Measurements from ENCODE around the gene PRR11. TPM values are rescaled to one million over a fixed set of nuclear protein-coding genes. Genes with fewer than 3 reads are reported as not detected.
"Not testable (repeated sequence)": the region's sequence is repeated elsewhere in the genome, so short reads cannot be mapped to it uniquely, and the experiment has no call there.

PRR11 gene
- total RNA-seq, 1 donor from 2014 or later = 9.6 TPM

GRCh38 chr17:59221159-59221847 is 65.8 kb downstream of the PRR11 start:
- peaks cover 1% of the 10 kb centered on the region for H3K4me1 Mint-ChIP-seq (ENCODE audit: low read depth, unreplicated experiment)
- DNase-seq = no peak
- peak overlapping the region; percentile 100 for H3K27ac Mint-ChIP-seq (ENCODE audit: unreplicated experiment)
- H3K9me3 Mint-ChIP-seq (ENCODE audit: unreplicated experiment) = peaks cover 10% of the 10 kb centered on the region
- peak overlapping the region; percentile 100 for H3K4me3 Mint-ChIP-seq (ENCODE audit: unreplicated experiment)
- H3K36me3 Mint-ChIP-seq (ENCODE audit: unreplicated experiment) = no peaks in the 10 kb centered on the region
- peaks cover 5% of the 10 kb centered on the region for H3K27me3 Mint-ChIP-seq (ENCODE audit: unreplicated experiment)
- no peak for TF ChIP-seq CTCF (IDR thresholded peaks at IDR 0.05; ENCODE audit: partially characterized antibody, unreplicated experiment)

GRCh38 chr17:59223813-59224212 is 68.3 kb downstream of the PRR11 start:
- H3K36me3 Mint-ChIP-seq (ENCODE audit: unreplicated experiment) = no peaks in the 10 kb centered on the region
- H3K4me3 Mint-ChIP-seq (ENCODE audit: unreplicated experiment) = no peak overlapping the region
- TF ChIP-seq CTCF (IDR thresholded peaks at IDR 0.05; ENCODE audit: partially characterized antibody, unreplicated experiment) = no peak
- peaks cover 1% of the 10 kb centered on the region for H3K4me1 Mint-ChIP-seq (ENCODE audit: low read depth, unreplicated experiment)
- DNase-seq = no peak
- H3K27ac Mint-ChIP-seq (ENCODE audit: unreplicated experiment) = no peak overlapping the region
- peaks cover 10% of the 10 kb centered on the region for H3K9me3 Mint-ChIP-seq (ENCODE audit: unreplicated experiment)
- peaks cover 5% of the 10 kb centered on the region for H3K27me3 Mint-ChIP-seq (ENCODE audit: unreplicated experiment)

GRCh38 chr17:59228588-59228987 is 73.0 kb downstream of the PRR11 start:
- not testable (repeated sequence) for H3K9me3 Mint-ChIP-seq (ENCODE audit: unreplicated experiment)

GRCh38 chr17:59230764-59231163 is 75.2 kb downstream of the PRR11 start:
- Mint-ChIP-seq H3K4me3 (ENCODE audit: unreplicated experiment) (no peak overlapping the region), H3K27ac (ENCODE audit: unreplicated experiment) (no peak overlapping the region), H3K4me1 (ENCODE audit: low read depth, unreplicated experiment) (no peaks in the 10 kb centered on the region), H3K36me3 (ENCODE audit: unreplicated experiment) (no peaks in the 10 kb centered on the region), H3K27me3 (ENCODE audit: unreplicated experiment) (no peaks in the 10 kb centered on the region), H3K9me3 (ENCODE audit: unreplicated experiment) (no peaks in the 10 kb centered on the region)
- DNase-seq = no peak
- TF ChIP-seq CTCF (IDR thresholded peaks at IDR 0.05; ENCODE audit: partially characterized antibody, unreplicated experiment) = no peak

More at GRCh38 chr17:59228588-59228987, 73.0 kb downstream of the PRR11 start:
- H3K27me3 Mint-ChIP-seq (ENCODE audit: unreplicated experiment); H3K36me3 Mint-ChIP-seq (ENCODE audit: unreplicated experiment); H3K4me1 Mint-ChIP-seq (ENCODE audit: low read depth, unreplicated experiment); DNase-seq; H3K4me3 Mint-ChIP-seq (ENCODE audit: unreplicated experiment); H3K27ac Mint-ChIP-seq (ENCODE audit: unreplicated experiment): not testable (repeated sequence)

GRCh38 chr17:59234631-59235030 is 79.1 kb downstream of the PRR11 start:
- no peaks in the 10 kb centered on the region for H3K4me1 Mint-ChIP-seq (ENCODE audit: low read depth, unreplicated experiment)
- TF ChIP-seq CTCF (IDR thresholded peaks at IDR 0.05; ENCODE audit: partially characterized antibody, unreplicated experiment) = no peak
- no peaks in the 10 kb centered on the region for H3K36me3 Mint-ChIP-seq (ENCODE audit: unreplicated experiment)
- no peak overlapping the region for H3K27ac Mint-ChIP-seq (ENCODE audit: unreplicated experiment)
- H3K27me3 Mint-ChIP-seq (ENCODE audit: unreplicated experiment) = no peaks in the 10 kb centered on the region
- H3K9me3 Mint-ChIP-seq (ENCODE audit: unreplicated experiment) = no peaks in the 10 kb centered on the region
- no peak for DNase-seq
- no peak overlapping the region for H3K4me3 Mint-ChIP-seq (ENCODE audit: unreplicated experiment)
